ENCODE measurements around the gene SLC4A11. TPM values are rescaled to one million over a fixed set of nuclear protein-coding genes. Genes with fewer than 3 reads are reported as not detected.

SLC4A11 gene
- total and polyA plus RNA-seq, 2 experiments from 2014 or later = 14.8 to 17.1 TPM

DNA sequence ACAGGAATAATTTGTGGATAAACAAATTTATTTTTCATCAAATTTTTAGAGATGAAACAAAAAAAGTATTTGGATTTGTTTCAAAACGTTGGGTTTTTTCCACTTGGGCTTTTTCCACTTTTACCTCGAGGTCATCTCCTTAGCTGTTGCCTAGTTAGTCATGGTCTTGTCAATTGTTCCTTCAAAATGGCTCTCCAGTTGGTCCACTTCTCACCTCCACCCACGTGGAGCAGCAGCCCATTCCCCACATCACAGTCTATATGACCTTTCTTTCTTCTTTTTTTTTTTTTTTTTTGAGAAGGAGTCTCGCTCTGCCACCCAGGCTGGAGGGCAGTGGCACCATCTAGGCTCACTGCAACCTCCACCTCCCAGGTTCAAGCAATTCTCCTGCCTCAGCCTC, 6.7 kb upstream of the SLC4A11 start:
- Mint-ChIP-seq H3K9me3 (no peaks in the 10 kb centered on the region), H3K4me1 (peaks cover 20% of the 10 kb centered on the region), H3K27ac (no peak overlapping the region), H3K36me3 (ENCODE audit: low read depth) (peaks cover 3% of the 10 kb centered on the region; the same call in 1 of the 3 replicates), H3K4me3 (no peak overlapping the region), H3K27me3 (ENCODE audit: insufficient read depth, low read depth, poor library complexity) (peaks cover 46% of the 10 kb centered on the region)
- Histone ChIP-seq H3K4me1 (ENCODE audit: insufficient read depth) (peaks cover 18% of the 10 kb centered on the region), H3K27me3 (ENCODE audit: insufficient read depth) (peaks cover 48% of the 10 kb centered on the region), H3K36me3 (ENCODE audit: insufficient read depth) (no peaks in the 10 kb centered on the region), H2AFZ (no peak overlapping the region), H3K27ac (ENCODE audit: low read depth) (no peak overlapping the region), H3K4me2 (no peak overlapping the region), H3F3A (replicated peaks; ENCODE audit: low read depth) (0 out of 2 replicates have a peak, but pooled peaks cover 14% of the 10 kb centered on the region), H3K9me2 (ENCODE audit: insufficient read depth) (no peaks in the 10 kb centered on the region), H4K20me1 (replicated peaks; ENCODE audit: insufficient read depth) (no peaks in the 10 kb centered on the region; the same call in 1 of the 2 replicates), H3K79me2 (replicated peaks; ENCODE audit: insufficient read depth) (no peaks in the 10 kb centered on the region), H3K4me3 (no peak overlapping the region)
- DNase-seq (ENCODE audit: low spot score) = no peak
- TF ChIP-seq NANOG (IDR thresholded peaks at IDR 0.05; ENCODE audit: borderline replicate concordance) (no peak), STAT1 (IDR thresholded peaks at IDR 0.05; ENCODE audit: unreplicated experiment) (no peak), CREB1 (CRISPR knock-in tag; IDR thresholded peaks at IDR 0.05; ENCODE audit: low read depth) (no peak), EZH2 (IDR thresholded peaks at IDR 0.05; ENCODE audit: low read depth, unreplicated experiment) (no peak), REST (IDR thresholded peaks at IDR 0.05; ENCODE audit: unreplicated experiment) (no peak), POLR2AphosphoS5 (IDR thresholded peaks at IDR 0.05; ENCODE audit: low read depth) (no peak), EZH2phosphoT487 (IDR thresholded peaks at IDR 0.05; ENCODE audit: unreplicated experiment) (no peak), ETS1 (IDR thresholded peaks at IDR 0.05) (no peak), JUNB (IDR thresholded peaks at IDR 0.05; ENCODE audit: unreplicated experiment) (no peak), ZNF331 (CRISPR knock-in tag; IDR thresholded peaks at IDR 0.05; ENCODE audit: low read depth) (no peak), ZNF114 (CRISPR knock-in tag; IDR thresholded peaks at IDR 0.05) (no peak)
- TF ChIP-seq, protein P1, sequence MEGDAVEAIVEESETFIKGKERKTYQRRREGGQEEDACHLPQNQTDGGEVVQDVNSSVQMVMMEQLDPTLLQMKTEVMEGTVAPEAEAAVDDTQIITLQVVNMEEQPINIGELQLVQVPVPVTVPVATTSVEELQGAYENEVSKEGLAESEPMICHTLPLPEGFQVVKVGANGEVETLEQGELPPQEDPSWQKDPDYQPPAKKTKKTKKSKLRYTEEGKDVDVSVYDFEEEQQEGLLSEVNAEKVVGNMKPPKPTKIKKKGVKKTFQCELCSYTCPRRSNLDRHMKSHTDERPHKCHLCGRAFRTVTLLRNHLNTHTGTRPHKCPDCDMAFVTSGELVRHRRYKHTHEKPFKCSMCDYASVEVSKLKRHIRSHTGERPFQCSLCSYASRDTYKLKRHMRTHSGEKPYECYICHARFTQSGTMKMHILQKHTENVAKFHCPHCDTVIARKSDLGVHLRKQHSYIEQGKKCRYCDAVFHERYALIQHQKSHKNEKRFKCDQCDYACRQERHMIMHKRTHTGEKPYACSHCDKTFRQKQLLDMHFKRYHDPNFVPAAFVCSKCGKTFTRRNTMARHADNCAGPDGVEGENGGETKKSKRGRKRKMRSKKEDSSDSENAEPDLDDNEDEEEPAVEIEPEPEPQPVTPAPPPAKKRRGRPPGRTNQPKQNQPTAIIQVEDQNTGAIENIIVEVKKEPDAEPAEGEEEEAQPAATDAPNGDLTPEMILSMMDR (conservative IDR thresholded peaks at IDR 0.05; ENCODE audit: low read depth in 2 of 2) = no peak
- TF ChIP-seq, protein P2, sequence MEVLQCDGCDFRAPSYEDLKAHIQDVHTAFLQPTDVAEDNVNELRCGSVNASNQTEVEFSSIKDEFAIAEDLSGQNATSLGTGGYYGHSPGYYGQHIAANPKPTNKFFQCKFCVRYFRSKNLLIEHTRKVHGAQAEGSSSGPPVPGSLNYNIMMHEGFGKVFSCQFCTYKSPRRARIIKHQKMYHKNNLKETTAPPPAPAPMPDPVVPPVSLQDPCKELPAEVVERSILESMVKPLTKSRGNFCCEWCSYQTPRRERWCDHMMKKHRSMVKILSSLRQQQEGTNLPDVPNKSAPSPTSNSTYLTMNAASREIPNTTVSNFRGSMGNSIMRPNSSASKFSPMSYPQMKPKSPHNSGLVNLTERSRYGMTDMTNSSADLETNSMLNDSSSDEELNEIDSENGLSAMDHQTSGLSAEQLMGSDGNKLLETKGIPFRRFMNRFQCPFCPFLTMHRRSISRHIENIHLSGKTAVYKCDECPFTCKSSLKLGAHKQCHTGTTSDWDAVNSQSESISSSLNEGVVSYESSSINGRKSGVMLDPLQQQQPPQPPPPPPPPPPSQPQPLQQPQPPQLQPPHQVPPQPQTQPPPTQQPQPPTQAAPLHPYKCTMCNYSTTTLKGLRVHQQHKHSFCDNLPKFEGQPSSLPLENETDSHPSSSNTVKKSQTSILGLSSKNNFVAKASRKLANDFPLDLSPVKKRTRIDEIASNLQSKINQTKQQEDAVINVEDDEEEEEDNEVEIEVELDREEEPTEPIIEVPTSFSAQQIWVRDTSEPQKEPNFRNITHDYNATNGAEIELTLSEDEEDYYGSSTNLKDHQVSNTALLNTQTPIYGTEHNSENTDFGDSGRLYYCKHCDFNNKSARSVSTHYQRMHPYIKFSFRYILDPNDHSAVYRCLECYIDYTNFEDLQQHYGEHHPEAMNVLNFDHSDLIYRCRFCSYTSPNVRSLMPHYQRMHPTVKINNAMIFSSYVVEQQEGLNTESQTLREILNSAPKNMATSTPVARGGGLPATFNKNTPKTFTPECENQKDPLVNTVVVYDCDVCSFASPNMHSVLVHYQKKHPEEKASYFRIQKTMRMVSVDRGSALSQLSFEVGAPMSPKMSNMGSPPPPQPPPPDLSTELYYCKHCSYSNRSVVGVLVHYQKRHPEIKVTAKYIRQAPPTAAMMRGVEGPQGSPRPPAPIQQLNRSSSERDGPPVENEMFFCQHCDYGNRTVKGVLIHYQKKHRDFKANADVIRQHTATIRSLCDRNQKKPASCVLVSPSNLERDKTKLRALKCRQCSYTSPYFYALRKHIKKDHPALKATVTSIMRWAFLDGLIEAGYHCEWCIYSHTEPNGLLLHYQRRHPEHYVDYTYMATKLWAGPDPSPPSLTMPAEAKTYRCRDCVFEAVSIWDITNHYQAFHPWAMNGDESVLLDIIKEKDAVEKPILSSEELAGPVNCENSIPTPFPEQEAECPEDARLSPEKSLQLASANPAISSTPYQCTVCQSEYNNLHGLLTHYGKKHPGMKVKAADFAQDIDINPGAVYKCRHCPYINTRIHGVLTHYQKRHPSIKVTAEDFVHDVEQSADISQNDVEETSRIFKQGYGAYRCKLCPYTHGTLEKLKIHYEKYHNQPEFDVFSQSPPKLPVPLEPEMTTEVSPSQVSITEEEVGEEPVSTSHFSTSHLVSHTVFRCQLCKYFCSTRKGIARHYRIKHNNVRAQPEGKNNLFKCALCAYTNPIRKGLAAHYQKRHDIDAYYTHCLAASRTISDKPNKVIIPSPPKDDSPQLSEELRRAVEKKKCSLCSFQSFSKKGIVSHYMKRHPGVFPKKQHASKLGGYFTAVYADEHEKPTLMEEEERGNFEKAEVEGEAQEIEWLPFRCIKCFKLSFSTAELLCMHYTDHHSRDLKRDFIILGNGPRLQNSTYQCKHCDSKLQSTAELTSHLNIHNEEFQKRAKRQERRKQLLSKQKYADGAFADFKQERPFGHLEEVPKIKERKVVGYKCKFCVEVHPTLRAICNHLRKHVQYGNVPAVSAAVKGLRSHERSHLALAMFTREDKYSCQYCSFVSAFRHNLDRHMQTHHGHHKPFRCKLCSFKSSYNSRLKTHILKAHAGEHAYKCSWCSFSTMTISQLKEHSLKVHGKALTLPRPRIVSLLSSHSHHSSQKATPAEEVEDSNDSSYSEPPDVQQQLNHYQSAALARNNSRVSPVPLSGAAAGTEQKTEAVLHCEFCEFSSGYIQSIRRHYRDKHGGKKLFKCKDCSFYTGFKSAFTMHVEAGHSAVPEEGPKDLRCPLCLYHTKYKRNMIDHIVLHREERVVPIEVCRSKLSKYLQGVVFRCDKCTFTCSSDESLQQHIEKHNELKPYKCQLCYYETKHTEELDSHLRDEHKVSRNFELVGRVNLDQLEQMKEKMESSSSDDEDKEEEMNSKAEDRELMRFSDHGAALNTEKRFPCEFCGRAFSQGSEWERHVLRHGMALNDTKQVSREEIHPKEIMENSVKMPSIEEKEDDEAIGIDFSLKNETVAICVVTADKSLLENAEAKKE (CRISPR knock-in tag; IDR thresholded peaks at IDR 0.05) = no peak
- no peak for ATAC-seq

Data from GM23338 (cell line).